Measurements from ENCODE around the gene PROX2.

DNA sequence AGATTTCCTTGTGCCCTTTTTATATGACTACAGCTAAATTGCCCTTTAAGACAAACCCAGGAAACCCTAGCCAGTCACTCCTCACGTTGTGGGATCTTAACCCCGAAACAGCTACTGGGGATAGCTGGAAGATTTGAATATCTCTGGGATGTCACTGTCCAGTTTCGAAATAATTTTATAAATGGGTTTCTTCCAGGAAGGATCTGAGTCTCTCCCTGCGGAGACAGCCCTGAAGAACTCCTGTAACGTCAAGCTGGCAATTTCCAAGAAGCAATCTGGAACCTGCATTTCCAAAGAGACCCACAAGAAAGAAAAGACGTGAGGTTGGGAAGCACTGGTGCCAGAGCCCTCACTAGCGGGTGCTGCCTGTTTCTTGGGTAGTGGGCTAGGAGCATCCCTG is 20.9 kb downstream of the PROX2 start:
- TF ChIP-seq POLR2AphosphoS5 (IDR thresholded peaks at IDR 0.05; ENCODE audit: low read depth, low read length) (no peak), POLR2A (IDR thresholded peaks at IDR 0.05; ENCODE audit: low read depth, low read length) (no peak), TAF1 (IDR thresholded peaks at IDR 0.05; ENCODE audit: low read depth, low read length) (no peak), SPI1 (IDR thresholded peaks at IDR 0.05; ENCODE audit: low read depth, low read length) (no peak), PAX5 (IDR thresholded peaks at IDR 0.05; ENCODE audit: insufficient read depth, low read length, severe bottlenecking) (no peak), POU2F2 (IDR thresholded peaks at IDR 0.05; ENCODE audit: low read depth, low read length) (no peak)

Measured in GM12891 (cell line).